Measurements from ENCODE around the gene FIBCD1. TPM values are rescaled to one million over a fixed set of nuclear protein-coding genes. Genes with fewer than 3 reads are reported as not detected.
A peak's percentile ranks its signal among the peaks of the same experiment; 100 is the strongest.

The FIBCD1 gene
- total RNA-seq, 2 donors from 2014 or later: 1.0 to 2.2 TPM

DNA sequence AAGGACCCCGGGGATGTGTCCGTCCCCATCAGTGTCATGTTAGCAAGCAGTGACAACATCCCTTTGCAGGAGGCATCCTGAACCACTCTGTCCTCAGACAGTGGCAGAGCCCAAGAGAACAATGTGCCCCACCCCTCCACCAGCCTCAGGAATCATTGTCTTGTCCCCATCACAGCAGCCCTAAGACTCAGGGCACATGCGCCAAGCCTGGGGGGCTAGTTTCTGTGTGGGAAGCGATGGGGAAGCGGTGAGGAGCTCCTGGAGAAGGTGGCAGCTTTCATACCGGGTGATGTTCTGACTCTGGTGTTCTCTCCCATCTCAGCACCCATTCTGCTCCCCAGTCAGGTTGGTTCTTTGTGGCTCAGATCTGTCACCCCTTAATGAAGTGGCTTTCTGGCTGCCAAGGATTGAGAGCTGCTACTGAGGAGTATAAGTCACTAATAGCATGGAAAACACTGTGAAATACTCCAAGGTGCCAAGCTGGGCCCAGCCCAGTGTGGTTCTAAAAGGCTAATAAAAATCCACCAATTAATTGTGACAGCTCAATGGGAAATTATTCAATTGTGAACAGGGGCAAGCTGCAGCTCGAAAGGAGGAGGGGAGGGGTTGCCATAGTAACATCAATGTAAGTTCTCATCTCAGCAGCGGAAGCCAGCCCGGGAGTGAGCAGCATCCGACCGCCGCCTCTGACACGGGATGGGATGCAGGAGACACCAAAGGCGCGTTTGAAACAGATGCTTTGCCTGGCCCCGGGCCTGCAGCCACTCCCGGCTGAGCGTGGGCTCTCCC lies 47.2 kb downstream of the FIBCD1 start:
- ATAC-seq (no peak), DNase-seq (no peak)
- intact Hi-C loops (cut with DNase I): no loop called here

- intact Hi-C loops (cut with DNase I): no loop called here
- ATAC-seq (no peak), DNase-seq (no peak)
Measured at GRCh38 chr9:130890870-130891687, 48.0 kb downstream of the FIBCD1 start.

GRCh38 chr9:130890124-130890523 lies 48.9 kb downstream of the FIBCD1 start:
- ATAC-seq (no peak), DNase-seq (no peak)
- intact Hi-C loops (cut with DNase I): no loop called here

DNA sequence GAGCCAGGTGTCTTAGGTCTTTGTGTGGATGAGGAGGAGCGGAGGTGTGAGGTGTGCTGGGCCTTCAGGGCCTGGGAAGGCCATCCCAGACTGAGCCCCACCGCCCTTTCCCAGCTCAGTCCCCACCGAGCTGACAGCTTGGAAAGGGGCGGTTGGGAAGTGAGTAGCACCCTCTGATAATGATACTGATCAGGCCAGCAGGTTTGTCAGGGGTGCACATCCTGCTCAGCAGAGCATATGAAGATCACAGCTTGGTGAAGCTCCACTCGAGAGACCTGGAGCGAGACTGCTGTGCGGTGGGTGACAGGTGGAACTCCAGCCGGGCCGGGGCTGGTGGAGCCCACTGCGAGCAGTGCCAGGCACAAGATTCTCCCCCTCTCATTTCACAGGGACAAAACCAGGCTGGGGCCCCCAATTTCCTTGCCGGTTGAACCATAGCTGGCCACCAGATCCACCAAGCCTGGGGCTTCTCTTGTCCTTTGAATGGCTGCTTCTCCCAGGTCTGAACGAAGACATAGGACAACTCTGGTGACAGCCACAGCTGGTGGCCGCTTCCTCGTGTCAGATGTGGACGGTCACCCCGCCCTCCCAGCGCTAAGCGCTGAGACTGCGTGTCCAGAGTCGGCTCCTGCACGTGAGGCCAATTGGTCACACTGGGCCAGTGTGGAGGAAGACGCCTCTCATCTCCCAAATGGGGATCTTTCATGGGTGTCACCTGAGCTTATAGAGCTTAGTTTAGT lies 50.7 kb downstream of the FIBCD1 start:
- ATAC-seq: no peak
- no peak for DNase-seq
- intact Hi-C loops (cut with DNase I): no loop called here

DNA sequence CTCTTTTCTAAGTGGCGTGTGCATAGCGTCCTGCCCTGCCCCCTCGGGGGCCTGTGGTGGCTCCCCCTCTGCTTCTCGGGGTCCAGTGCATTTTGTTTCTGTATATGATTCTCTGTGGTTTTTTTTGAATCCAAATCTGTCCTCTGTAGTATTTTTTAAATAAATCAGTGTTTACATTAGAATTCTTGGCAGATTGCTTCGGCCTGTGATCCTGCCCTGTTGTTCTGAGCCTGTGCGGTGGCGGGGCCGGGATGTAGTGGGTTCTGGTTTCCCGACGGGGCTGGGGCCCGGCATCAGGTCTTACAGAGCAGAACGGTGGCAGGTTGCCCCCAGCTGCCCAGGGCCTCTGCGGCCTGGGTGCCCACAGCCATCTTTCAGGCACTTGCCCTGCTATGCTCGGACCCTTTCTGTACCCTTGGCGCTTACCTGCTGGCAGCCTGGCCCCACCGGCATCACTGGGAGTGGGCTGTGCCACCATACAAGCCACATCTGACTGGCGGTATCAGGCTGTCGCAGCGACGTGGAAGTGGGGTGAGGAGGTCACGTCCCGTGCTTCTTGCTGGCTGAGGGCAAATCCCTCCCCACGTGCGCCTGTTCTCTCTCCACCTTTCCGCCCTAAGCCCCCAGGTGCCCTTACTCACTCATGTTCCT lies 51.4 kb downstream of the FIBCD1 start:
- intact Hi-C loops (cut with DNase I): no loop called here
- no peak for DNase-seq
- no peak for ATAC-seq

GRCh38 chr9:130886981-130887380 lies 52.1 kb downstream of the FIBCD1 start:
- ATAC-seq (no peak), DNase-seq (no peak)
- intact Hi-C loops (cut with DNase I): no loop called here

DNA sequence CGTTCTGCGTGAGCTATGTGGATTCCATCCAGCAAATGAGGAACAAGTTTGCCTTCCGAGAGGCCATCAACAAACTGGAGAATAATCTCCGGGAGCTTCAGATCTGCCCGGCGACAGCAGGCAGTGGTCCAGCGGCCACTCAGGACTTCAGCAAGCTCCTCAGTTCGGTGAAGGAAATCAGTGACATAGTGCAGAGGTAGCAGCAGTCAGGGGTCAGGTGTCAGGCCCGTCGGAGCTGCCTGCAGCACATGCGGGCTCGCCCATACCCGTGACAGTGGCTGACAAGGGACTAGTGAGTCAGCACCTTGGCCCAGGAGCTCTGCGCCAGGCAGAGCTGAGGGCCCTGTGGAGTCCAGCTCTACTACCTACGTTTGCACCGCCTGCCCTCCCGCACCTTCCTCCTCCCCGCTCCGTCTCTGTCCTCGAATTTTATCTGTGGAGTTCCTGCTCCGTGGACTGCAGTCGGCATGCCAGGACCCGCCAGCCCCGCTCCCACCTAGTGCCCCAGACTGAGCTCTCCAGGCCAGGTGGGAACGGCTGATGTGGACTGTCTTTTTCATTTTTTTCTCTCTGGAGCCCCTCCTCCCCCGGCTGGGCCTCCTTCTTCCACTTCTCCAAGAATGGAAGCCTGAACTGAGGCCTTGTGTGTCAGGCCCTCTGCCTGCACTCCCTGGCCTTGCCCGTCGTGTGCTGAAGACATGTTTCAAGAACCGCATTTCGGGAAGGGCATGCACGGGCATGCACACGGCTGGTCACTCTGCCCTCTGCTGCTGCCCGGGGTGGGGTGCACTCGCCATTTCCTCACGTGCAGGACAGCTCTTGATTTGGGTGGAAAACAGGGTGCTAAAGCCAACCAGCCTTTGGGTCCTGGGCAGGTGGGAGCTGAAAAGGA lies 53.3 kb downstream of the FIBCD1 start:
- no peak for DNase-seq
- intact Hi-C loops (cut with DNase I): no loop called here
- ATAC-seq: peak in 1 of 2 donors; percentile 35

DNA sequence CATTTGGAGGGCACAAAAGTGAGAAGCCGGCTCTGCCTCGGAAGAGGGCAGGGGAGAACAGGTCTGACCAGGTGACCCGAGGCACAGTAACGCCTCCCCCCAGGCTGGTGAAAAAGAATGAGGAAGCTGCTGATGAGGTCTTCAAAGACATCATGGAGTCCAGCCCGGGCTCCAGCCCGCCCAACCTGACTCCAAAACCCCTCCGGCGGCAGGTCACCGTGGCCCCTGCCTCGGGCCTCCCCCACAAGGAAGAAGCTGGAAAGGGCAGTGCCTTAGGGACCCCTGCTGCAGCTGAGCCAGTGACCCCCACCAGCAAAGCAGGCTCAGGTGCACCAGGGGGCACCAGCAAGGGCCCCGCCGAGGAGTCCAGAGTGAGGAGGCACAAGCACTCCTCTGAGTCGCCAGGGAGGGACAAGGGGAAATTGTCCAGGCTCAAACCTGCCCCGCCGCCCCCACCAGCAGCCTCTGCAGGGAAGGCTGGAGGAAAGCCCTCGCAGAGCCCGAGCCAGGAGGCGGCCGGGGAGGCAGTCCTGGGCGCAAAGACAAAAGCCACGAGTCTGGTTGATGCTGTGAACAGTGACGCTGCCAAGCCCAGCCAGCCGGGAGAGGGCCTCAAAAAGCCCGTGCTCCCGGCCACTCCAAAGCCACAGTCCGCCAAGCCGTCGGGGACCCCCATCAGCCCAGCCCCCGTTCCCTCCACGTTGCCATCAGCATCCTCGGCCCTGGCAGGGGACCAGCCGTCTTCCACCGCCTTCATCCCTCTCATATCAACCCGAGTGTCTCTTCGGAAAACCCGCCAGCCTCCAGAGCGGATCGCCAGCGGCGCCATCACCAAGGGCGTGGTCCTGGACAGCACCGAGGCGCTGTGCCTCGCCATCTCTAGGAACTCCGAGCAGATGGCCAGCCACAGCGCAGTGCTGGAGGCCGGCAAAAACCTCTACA lies 54.2 kb downstream of the FIBCD1 start:
- ATAC-seq (peak in 1 of 2 donors; percentile 4), DNase-seq (no peak)
- intact Hi-C loops (cut with DNase I): no loop called here

GRCh38 chr9:130884111-130884531 lies 54.9 kb downstream of the FIBCD1 start:
- intact Hi-C loops (cut with DNase I): no loop called here
- no peak for DNase-seq
- no peak for ATAC-seq

DNA sequence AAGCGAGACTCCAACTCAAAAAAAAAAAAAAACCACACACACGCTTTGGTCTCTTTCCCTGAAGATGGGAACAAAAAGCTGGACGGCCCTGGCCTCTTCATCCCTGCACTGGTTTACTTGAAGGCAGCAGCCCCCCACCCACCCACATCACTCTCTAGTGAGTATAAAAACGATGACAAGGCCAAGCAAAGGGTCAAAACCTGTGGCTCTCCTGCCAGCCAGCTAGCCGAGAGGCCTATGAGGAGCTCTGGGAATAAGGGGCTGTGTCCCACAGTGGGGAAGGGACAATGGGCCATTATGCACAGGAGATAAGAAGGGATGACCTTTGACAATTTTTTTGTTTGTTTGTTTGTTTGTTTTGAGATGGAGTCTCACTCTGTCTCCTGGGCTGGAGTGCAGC lies 55.6 kb downstream of the FIBCD1 start:
- DNase-seq (no peak), ATAC-seq (no peak)
- intact Hi-C loops (cut with DNase I): no loop called here

DNA sequence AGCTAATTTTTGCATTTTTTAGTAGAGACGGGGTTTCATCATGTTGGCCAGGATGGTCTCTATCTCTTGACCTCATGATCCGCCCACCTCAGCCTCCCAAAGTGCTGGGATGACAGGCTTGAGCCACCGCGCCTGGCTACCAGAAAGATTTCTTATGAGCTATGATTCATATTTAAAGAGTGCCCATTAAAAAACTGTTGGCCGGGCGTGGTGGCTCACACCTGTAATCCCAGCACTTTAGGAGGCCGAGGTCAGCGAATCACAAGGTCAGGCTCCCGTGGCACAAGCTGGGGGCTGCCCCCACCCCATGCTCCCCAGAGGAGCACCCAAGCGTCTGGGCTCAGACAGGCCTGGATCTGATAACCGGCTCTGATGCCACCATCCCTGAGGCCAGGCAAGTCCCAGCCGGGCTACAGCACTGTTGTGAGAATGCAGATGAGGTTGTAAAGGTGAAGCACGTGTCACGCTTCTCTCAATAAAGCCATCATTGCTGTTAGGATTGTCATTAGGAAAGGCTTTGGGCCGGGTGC lies 56.3 kb downstream of the FIBCD1 start:
- no peak for DNase-seq
- ATAC-seq: no peak
- intact Hi-C loops (cut with DNase I): no loop called here

- DNase-seq: no peak
- intact Hi-C loops (cut with DNase I): no loop called here
- ATAC-seq: no peak
Measured at GRCh38 chr9:130881516-130881915, 57.5 kb downstream of the FIBCD1 start.

- no peak for ATAC-seq
- intact Hi-C loops (cut with DNase I): no loop called here
- no peak for DNase-seq
Measured at GRCh38 chr9:130880599-130881220, 58.3 kb downstream of the FIBCD1 start.

GRCh38 chr9:130879863-130880411 lies 59.1 kb downstream of the FIBCD1 start:
- intact Hi-C loops (cut with DNase I): no loop called here
- ATAC-seq: no peak
- no peak for DNase-seq

GRCh38 chr9:130878295-130878694 lies 60.8 kb downstream of the FIBCD1 start:
- DNase-seq: no peak
- ATAC-seq: no peak
- intact Hi-C loops (cut with DNase I): no loop called here

DNA sequence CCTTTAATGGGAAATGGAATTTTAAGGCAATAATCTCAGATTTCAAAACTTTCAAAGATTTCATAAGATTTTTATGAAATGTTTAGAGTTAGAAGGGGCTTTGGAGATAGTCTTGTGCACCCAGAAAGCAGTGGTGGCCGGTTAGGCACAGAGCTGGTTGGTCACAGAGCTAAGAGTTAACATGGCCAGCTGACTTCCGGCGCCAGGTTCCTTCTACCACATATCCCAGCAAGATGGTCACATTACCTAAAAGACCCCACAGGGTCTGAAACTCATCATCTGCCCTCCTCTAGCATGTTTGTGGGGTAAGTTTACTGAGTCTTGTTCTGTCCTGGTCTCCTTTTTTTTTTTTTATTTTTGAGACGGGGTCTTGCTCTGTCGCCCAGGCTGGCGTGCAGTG lies 61.7 kb downstream of the FIBCD1 start:
- intact Hi-C loops (cut with DNase I): no loop called here
- ATAC-seq (no peak), DNase-seq (no peak)

Measured in left cardiac atrium (tissue), 4 donors.